CD14-positive monocyte (primary cell): ENCODE results near the gene INSYN2B. TPM values are rescaled to one million over a fixed set of nuclear protein-coding genes. Genes with fewer than 3 reads are reported as not detected.
"Not testable (repeated sequence)": the region's sequence is repeated elsewhere in the genome, so short reads cannot be mapped to it uniquely, and the experiment has no call there.

Experiments
- DNase-seq, 3 donors: peaks; one replicate each; pipeline ENCODE4 v3.0.0-alpha.2; 2011 to 2022
- H2AFZ ChIP-seq: 2 replicates; pipeline ENCODE4 v1.6.0; 2012; ENCODE audit warnings: mild to moderate bottlenecking, low read depth, low read length, inconsistent platforms; ENCODE audit not compliant: insufficient read depth, poor library complexity, severe bottlenecking
- H3K27ac ChIP-seq, 2 donors: 1 replicate in 1 of 2; 2 replicates in 1 of 2; pipeline ENCODE4 v1.5.1; 2012 to 2013; ENCODE audit warnings: low read length in 2 of 2, control low read depth in 1 of 2, inconsistent platforms in 1 of 2, low read depth in 1 of 2, mild to moderate bottlenecking in 1 of 2
- H3K27me3 ChIP-seq, 2 donors: one replicate each; pipeline versions ENCODE4 v1.6.0 to v1.6.1; 2011 to 2013; ENCODE audit warnings: low read length in 2 of 2; ENCODE audit not compliant: control insufficient read depth in 2 of 2, insufficient read depth in 2 of 2
- H3K36me3 ChIP-seq, 2 donors: replicated peaks in 1 of 2; 1 replicate in 1 of 2; 2 replicates in 1 of 2; pipeline versions ENCODE4 v1.5.1 to v1.6.1; 2012 to 2013; ENCODE audit warnings: low read length in 2 of 2, control low read depth in 1 of 2, inconsistent platforms in 1 of 2, mild to moderate bottlenecking in 1 of 2; ENCODE audit not compliant: insufficient read depth in 2 of 2, control insufficient read depth in 1 of 2
- H3K4me1 ChIP-seq, 2 donors: 1 replicate in 1 of 2; 2 replicates in 1 of 2; pipeline versions ENCODE4 v1.5.1 to v1.6.1; 2012 to 2013; ENCODE audit warnings: low read length in 2 of 2, control low read depth in 1 of 2, inconsistent platforms in 1 of 2, mild to moderate bottlenecking in 1 of 2, moderate library complexity in 1 of 2; ENCODE audit not compliant: insufficient read depth in 2 of 2, control insufficient read depth in 1 of 2
- H3K4me2 ChIP-seq: replicated peaks from 2 replicates; pipeline ENCODE3; 2012; ENCODE audit warnings: low read length, moderate library complexity, mild to moderate bottlenecking; ENCODE audit not compliant: poor library complexity, severe bottlenecking; ENCODE audit errors: extremely low read depth
- H3K4me3 ChIP-seq, 3 experiments: fragments of 200-600 bp in 1 of 3; sonication (generic) in 1 of 3; replicated peaks in 1 of 3; 1 replicate in 2 of 3; 2 replicates in 1 of 3; pipeline ENCODE4 v1.5.1; 2011 to 2013; ENCODE audit warnings: low read length in 3 of 3, mild to moderate bottlenecking in 3 of 3, control low read depth in 2 of 3, low read depth in 2 of 3, inconsistent platforms in 1 of 3, moderate library complexity in 1 of 3
- H3K79me2 ChIP-seq: 2 replicates; pipeline ENCODE4 v1.6.0; 2012; ENCODE audit warnings: mild to moderate bottlenecking, control low read depth, inconsistent platforms, low read length, moderate library complexity; ENCODE audit not compliant: insufficient read depth
- H3K9ac ChIP-seq: 2 replicates; pipeline ENCODE4 v1.6.0; 2017; ENCODE audit warnings: low read length, mild to moderate bottlenecking; ENCODE audit not compliant: insufficient read depth, poor library complexity, severe bottlenecking
- H3K9me3 ChIP-seq, 2 donors: replicated peaks in 1 of 2; 1 replicate in 1 of 2; 2 replicates in 1 of 2; pipeline versions ENCODE4 v1.5.1 to v1.6.1; 2012 to 2013; ENCODE audit warnings: low read length in 2 of 2, control low read depth in 1 of 2; ENCODE audit not compliant: control insufficient read depth in 1 of 2, insufficient read depth in 1 of 2
- H4K20me1 ChIP-seq: 2 replicates; pipeline ENCODE4 v1.6.0; 2012; ENCODE audit warnings: mild to moderate bottlenecking, low read length, control low read depth, moderate library complexity; ENCODE audit not compliant: insufficient read depth
- H3K27ac Mint-ChIP-seq, 7 donors: one replicate each; pipeline ENCODE4 v1.8.0; 2020; ENCODE audit warnings: mild to moderate bottlenecking in 7 of 7, mixed read lengths in 7 of 7, moderate library complexity in 6 of 7, inconsistent platforms in 2 of 7
- H3K27me3 Mint-ChIP-seq, 3 donors: one replicate each; pipeline ENCODE4 v1.8.0; 2021 to 2022; ENCODE audit warnings: low read depth in 3 of 3, mild to moderate bottlenecking in 3 of 3, mixed read lengths in 3 of 3, moderate library complexity in 3 of 3, inconsistent platforms in 1 of 3
- H3K36me3 Mint-ChIP-seq, 2 donors: one replicate each; pipeline ENCODE4 v1.8.0; 2020; ENCODE audit warnings: mixed read lengths in 2 of 2, inconsistent platforms in 1 of 2, mild to moderate bottlenecking in 1 of 2
- H3K4me1 Mint-ChIP-seq: one replicate; pipeline ENCODE4 v1.8.0; 2020; ENCODE audit warnings: mild to moderate bottlenecking, mixed read lengths
- H3K4me3 Mint-ChIP-seq, 2 donors: one replicate each; pipeline ENCODE4 v1.8.0; 2020; ENCODE audit warnings: mild to moderate bottlenecking in 2 of 2, mixed read lengths in 2 of 2, moderate library complexity in 1 of 2
- H3K9me3 Mint-ChIP-seq, 7 donors: one replicate each; pipeline ENCODE4 v1.8.0; 2020 to 2022; ENCODE audit warnings: mixed read lengths in 7 of 7, mild to moderate bottlenecking in 6 of 7, moderate library complexity in 6 of 7, inconsistent platforms in 2 of 7
- CTCF ChIP-seq: fragments of 200-600 bp; IDR thresholded peaks from one replicate; pipeline ENCODE4 v1.8.0; 2022; ENCODE audit warnings: antibody characterized with exemption, mild to moderate bottlenecking
- WGBS: methylation state at CpG from one replicate; pipeline ENCODE4 v1.1.5; 2013; ENCODE audit warnings: missing lambda C conversion rate; ENCODE audit not compliant: insufficient coverage; 5-methylcytosine and 5-hydroxymethylcytosine counted together
- intact Hi-C, 2 donors: fragments of 100-400 bp; cut with micrococcal nuclease; formaldehyde crosslinking; loops; one replicate each; pipeline versions ENCODE4 v1.15.0 to v1.15.1; 2023
- polyA plus RNA-seq, 3 donors: library from polyadenylated mRNA; depleted of rRNA in 1 of 3; unstranded in 2 of 3; stranded (reverse) in 1 of 3; fragments of 300-500 nt in 2 of 3; fragments of >200 nt in 1 of 3; fragmentation: Illumina TruSeq in 2 of 3; gene quantifications; 1 replicate in 2 of 3; 2 replicates in 1 of 3; pipeline ENCODE4 v1.2.3, GENCODE V29; 2012 to 2021

The INSYN2B gene
- polyA plus RNA-seq, 3 donors = 0.17 TPM; not detected in 2

DNA sequence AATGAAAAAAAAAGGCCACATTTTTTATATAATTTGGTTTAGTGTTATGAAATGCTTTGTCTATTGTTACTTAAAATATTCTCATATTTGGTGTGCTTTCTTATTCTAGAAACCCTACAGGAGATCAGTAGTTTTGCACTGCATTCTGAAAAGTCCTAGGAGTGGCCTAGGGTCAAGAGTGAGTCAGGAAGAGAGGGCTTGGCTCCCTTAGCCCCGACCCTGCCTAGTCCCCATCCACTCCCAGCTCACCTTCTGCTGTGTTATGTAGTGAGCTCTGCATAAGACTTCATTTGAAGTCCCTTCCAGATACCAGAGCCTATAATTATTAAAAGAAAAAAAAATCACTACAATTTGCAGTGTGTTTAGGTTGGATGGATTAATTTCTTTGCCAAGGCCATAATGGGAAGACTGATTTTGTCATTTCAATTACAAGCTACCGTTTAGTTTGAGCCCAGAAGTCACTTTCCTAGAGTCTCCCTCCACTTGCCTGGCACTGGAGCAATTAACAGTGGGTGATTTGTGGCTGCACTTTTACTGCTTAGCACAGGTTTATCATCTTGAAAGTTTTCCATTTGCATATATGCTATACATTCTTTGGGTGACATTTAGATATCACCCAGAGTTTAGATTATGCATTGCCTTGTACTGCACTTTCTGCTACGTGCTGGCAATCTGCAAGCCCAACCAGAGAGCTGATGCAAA, 143.3 kb downstream of the INSYN2B start:
- H3K4me3 Mint-ChIP-seq = no peak overlapping the region
- Histone ChIP-seq H3K9ac (no peak overlapping the region), H3K27ac (no peak overlapping the region), H3K36me3 (peaks cover 55 to 71% of the 10 kb centered on the region in 2 donors), H3K4me2 (no peak overlapping the region), H4K20me1 (peaks cover 91% of the 10 kb centered on the region), H3K79me2 (peaks cover 24% of the 10 kb centered on the region), H3K27me3 (no peaks in the 10 kb centered on the region), H3K4me1 (peaks cover 15 to 20% of the 10 kb centered on the region in 2 donors), H3K9me3 (no peaks in the 10 kb centered on the region), H2AFZ (no peak overlapping the region), H3K4me3 (no peak overlapping the region)
- no peaks in the 10 kb centered on the region for H3K9me3 Mint-ChIP-seq
- WGBS = 100% methylated on average over 1 of the region's 3 CpGs
- H3K27me3 Mint-ChIP-seq = no peaks in the 10 kb centered on the region
- DNase-seq = no peak
- peak overlapping the region in 1 of 7 donors; percentile 17 for H3K27ac Mint-ChIP-seq
- H3K36me3 Mint-ChIP-seq = peaks cover 69 to 84% of the 10 kb centered on the region in 2 donors
- no peak for TF ChIP-seq CTCF
- intact Hi-C loops = no loop called here
- peaks cover 22% of the 10 kb centered on the region for H3K4me1 Mint-ChIP-seq

DNA sequence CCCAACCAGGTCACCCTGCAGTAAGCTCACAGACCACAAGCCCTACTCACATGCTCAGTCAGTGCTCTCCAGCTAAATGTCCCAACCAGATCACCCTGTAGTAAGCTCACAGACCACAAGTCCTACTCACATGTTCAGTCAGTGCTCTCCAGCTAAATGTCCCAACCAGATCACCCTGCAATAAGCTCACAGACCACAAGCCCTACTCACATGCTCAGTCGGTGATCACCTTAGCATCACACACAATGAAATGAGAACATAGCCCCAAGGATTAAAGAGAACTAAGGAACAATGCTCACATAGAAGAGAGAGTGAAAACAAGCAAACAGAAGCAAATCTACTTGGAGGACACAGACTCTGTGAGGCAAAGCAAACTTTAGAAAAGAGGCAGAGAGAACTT, 145.8 kb downstream of the INSYN2B start:
- H2AFZ ChIP-seq, H3K4me2 ChIP-seq, H3K4me3 ChIP-seq, H3K9ac ChIP-seq, H3K4me3 Mint-ChIP-seq, intact Hi-C loops, H3K27me3 ChIP-seq, H3K27me3 Mint-ChIP-seq, H3K9me3 Mint-ChIP-seq, H3K9me3 ChIP-seq: not testable (repeated sequence)
- Mint-ChIP-seq H3K4me1 (peaks cover 34% of the 10 kb centered on the region), H3K36me3 (peaks cover 59 to 74% of the 10 kb centered on the region in 2 donors), H3K27ac (peak overlapping the region in 6 of 7 donors; percentile 12 to 87 (median 45))
- WGBS = no CpG with 5 or more reads among the region's 1 CpG
- Histone ChIP-seq H4K20me1 (peaks cover 92% of the 10 kb centered on the region), H3K27ac (peak overlapping the region in 1 of 2 donors; percentile 57), H3K36me3 (peaks cover 30 to 69% of the 10 kb centered on the region in 2 donors), H3K4me1 (peaks cover 15 to 29% of the 10 kb centered on the region in 2 donors), H3K79me2 (peaks cover 30% of the 10 kb centered on the region)
- DNase-seq = peak in 2 of 3 donors; percentile 37 to 54

DNA sequence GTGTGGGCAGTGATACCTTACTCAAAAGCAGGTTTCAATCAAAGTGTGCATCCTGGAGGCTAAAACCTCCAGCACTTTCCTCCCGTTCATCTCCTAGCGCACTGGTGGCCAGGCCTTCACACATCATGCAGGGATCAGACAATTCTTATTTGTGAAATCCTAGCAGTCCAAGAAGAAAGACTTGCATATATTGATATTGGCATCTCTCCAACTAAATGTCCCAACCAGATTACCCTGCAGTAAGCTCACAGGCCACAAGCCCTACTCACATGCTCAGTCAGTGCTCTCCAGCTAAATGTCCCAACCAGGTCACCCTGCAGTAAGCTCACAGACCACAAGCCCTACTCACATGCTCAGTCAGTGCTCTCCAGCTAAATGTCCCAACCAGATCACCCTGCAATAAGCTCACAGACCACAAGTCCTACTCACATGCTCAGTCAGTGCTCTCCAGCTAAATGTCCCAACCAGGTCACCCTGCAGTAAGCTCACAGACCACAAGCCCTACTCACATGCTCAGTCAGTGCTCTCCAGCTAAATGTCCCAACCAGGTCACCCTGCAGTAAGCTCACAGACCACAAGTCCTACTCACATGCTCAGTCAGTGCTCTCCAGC, 146.5 kb downstream of the INSYN2B start:
- Histone ChIP-seq H4K20me1 (peaks cover 92% of the 10 kb centered on the region), H3K79me2 (peaks cover 23% of the 10 kb centered on the region), H3K27ac (peak overlapping the region in 1 of 2 donors; percentile 71), H3K4me1 (peaks cover 15 to 29% of the 10 kb centered on the region in 2 donors), H3K36me3 (peaks cover 23 to 69% of the 10 kb centered on the region in 2 donors)
- Mint-ChIP-seq H3K27ac (peak overlapping the region; percentile 41 to 88 (median 81)), H3K36me3 (peaks cover 57 to 71% of the 10 kb centered on the region in 2 donors), H3K4me1 (peaks cover 34% of the 10 kb centered on the region)
- intact Hi-C loops, H3K9me3 ChIP-seq, H3K4me3 ChIP-seq, H2AFZ ChIP-seq, H3K27me3 Mint-ChIP-seq, H3K4me2 ChIP-seq, H3K27me3 ChIP-seq, H3K9ac ChIP-seq, H3K9me3 Mint-ChIP-seq, H3K4me3 Mint-ChIP-seq: not testable (repeated sequence)
- WGBS = no CpG with 5 or more reads among the region's 2 CpGs
- DNase-seq = peak; percentile 8 to 50 (median 25)
